ENCODE measurements around the gene FAM50B.

Gene FAM50B

GRCh38 chr6:3873051-3873450 lies 23.9 kb downstream of the FAM50B start:
- DNase-seq: no peak

- no peak for DNase-seq
Observed at GRCh38 chr6:3874069-3874468, 24.9 kb downstream of the FAM50B start.

DNA sequence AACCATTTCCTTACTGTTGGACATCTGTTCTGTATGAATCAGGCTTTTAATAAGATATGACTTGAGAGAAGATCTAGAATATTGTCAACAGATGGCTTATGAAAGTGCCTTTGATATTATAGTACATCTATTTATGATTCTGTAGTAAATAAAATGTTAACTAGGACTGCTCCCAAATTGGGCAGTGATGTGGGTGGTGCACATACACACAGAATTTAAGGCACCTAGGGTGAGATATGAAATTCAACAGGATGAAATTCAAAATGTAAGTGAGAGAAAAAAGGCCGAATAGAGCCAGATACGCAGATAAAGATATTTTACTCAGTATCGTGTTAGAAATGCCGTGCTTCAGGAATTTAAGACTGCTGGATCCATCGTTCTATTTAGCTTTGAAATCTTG lies 26.3 kb downstream of the FAM50B start:
- DNase-seq: no peak

GRCh38 chr6:3876101-3876500 lies 26.9 kb downstream of the FAM50B start:
- DNase-seq: no peak

DNA sequence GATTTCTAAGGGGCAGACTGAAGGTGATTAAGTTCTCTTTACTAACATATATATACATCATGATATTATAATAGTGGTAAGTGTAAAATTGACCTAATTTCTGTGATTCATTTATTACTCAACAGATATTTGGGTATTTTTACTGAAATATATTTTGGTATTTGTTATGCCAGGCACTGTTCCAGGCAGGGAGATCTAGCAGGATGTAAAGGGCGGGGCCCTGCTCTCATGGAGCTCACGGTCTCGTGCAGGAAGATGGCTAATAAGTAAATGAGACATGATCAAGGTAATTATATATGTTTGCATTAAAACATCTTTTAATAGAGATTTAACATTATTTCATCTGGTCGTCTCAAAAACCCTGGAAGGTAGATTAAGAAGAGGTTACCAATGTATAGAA lies 27.7 kb downstream of the FAM50B start:
- peak; percentile 57 for DNase-seq

- no peak for DNase-seq
Observed at GRCh38 chr6:3878048-3878666, 29.0 kb downstream of the FAM50B start.

- DNase-seq: no peak
Observed at GRCh38 chr6:3879194-3879952, 30.2 kb downstream of the FAM50B start.

GRCh38 chr6:3881711-3882421 lies 32.7 kb downstream of the FAM50B start:
- DNase-seq: no peak

DNA sequence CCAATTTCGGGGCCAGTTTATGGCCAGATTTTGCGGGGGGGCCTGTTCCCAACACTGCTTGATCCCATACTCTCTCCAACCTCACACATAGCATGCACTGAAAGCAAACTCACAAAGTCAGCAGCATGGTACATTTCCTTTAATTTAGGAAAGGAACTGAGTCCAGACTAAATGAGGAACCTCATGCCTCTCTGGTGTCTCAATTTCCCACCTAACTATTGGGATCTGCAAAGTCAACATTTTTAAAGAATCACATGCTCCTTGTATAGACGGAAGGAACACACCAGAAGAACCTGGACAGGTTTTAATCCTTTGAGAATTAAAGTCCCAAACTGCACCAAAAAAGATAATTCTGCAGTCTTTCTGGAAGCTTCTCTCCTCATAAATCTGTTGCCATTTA lies 33.3 kb downstream of the FAM50B start:
- no peak for DNase-seq

DNA sequence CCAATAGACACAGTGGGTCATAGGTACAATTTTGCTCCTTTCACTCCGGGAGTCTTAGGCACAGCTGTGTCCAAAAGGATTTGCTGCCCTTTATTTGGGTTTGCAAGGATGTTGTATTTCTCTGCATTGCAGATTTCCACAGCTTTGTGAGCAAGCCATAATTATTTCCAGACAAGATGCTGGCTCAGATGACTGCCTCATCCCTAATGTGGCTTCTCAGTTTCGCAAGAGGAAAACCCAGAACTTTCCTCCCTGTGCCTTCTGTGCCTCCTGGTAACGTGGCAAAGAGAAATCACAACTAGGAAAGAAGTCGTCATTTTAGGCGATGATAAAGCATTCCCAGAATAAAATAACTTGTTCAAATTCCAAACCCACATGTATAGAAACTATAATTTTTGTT lies 33.7 kb downstream of the FAM50B start:
- peak; percentile 95 for DNase-seq

GRCh38 chr6:3884007-3884745 lies 35.0 kb downstream of the FAM50B start:
- DNase-seq: peak; percentile 74

GRCh38 chr6:3885262-3886036 lies 36.3 kb downstream of the FAM50B start:
- DNase-seq: no peak

DNA sequence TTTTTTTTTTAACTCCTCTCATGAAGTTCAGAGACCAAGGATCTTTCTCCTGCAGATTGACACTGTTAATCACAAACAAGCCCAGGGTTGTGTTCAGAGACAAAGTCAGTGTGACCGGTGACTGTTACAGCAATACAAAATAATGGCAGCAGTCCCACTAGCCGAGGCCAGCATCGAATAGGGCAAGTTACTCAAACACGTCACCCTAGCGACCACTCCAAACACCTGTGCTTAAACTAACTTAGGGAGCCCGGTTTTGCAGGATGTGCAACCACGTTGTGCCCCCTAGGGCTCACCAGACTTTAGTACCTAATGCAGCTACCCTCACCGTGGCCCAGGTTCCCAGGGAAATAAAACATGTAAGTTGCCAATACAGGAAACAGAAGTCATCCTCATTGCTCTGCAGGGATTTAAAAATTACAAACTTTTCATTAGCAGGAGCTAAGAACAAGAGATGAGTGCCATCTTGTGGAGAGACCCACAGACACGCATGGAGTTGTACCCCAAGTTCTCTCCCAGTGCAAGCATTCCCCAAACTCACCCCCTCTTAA lies 38.1 kb downstream of the FAM50B start:
- peak; percentile 46 for DNase-seq

- no peak for DNase-seq
Observed at GRCh38 chr6:3888153-3888957, 39.2 kb downstream of the FAM50B start.

DNA sequence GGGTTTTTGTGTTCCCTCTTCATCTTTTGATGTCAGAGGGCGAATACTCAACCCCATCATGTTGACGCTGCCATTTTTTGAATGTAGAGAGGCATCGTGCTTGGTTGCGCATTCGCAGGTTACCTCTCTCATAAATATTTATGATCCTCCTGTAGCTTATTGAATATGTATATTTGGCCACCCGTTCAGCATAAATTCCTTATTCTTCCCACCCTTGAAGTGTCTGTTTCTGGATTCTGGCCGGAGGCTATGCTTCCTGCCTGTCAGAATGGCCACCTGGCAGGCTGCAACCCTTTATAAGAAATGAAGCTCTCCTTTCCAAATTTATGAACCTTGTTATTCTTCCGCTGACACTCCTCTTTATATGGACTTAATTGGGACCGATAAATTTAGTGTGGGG lies 40.9 kb downstream of the FAM50B start:
- no peak for DNase-seq

GRCh38 chr6:3891883-3892282 lies 42.7 kb downstream of the FAM50B start:
- no peak for DNase-seq

DNA sequence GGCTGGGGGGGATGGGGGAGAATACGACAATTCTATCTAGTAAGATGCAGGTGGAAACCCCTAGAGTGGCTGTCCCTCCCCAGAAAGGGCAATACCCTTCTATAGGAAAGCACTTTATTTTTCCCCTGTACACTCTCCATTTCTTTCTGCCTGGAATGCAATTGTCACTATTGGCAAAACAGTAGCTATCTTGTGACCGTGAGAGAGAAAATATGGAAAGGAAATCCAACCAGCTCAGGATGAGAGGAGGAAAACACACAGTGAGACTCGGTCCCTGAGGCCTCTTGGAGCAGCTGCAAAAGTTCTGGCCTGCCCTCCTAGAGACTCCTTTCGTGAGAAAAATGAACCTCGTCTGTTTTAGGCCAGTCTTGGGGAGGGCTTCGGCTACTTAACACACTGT lies 43.4 kb downstream of the FAM50B start:
- DNase-seq: no peak

GRCh38 chr6:3893487-3893886 lies 44.3 kb downstream of the FAM50B start:
- DNase-seq: no peak

DNA sequence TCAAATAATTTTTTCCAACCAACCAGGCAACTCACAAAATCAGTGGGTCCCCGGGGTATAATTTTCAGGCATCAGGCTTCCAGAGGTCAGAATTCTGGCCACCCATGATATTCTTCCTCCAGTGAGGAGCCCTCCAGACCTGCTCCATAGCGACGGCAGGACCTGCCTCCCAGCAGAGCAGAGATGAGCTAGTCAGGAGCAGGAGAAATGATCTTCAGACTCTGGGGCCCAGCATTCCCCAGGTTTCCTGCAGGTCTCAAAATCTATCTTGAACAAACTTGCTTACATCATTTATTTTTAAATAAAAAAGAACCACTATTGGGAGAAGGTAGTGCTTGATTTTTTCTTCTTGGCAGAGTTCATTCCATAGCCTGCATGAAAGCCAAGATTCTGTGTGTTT lies 44.7 kb downstream of the FAM50B start:
- DNase-seq: no peak

- DNase-seq: no peak
Observed at GRCh38 chr6:3894590-3895311, 45.6 kb downstream of the FAM50B start.

- no peak for DNase-seq
Observed at GRCh38 chr6:3895312-3895653, 46.1 kb downstream of the FAM50B start.
